ENCODE results near the gene IRX2.

IRX2 gene

DNA sequence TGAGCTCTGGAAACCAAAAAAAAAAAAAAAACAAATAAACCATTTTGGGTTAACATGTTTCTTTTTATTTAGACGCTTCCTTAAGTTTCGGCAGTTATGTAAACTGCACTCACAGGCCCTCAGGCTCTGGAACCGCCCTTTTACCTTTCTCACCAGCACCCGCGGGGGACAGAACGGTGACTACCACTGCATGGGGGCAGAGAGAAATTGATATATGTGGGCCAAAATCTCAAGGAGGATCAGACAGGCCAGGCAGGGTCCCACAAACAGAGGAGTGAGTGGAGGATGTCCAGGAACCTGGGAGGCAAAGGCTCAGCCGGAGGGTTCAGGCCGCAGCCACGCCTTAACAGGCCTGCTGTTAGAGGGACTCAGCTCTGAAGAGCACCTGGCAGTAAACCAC, 54.4 kb downstream of the IRX2 start:
- DNase-seq (ENCODE audit: low read depth): no peak

Data from iris pigment epithelial cell (primary cell).